ENCODE measurements around the gene CFHR1.
"Not testable (repeated sequence)": the region's sequence is repeated elsewhere in the genome, so short reads cannot be mapped to it uniquely, and the experiment has no call there.

Gene CFHR1

GRCh38 chr1:196819531-196819930 is at the start of gene CFHR1:
TSS of gene CFHR1 (plus strand) at chr1:196819731. CDS start at chr1:196819845, 114 bp downstream.
- H3K27ac Mint-ChIP-seq; H3K9me3 Mint-ChIP-seq; H3K4me1 Mint-ChIP-seq (ENCODE audit: low read depth); H3K4me3 Mint-ChIP-seq; H3K36me3 Mint-ChIP-seq (ENCODE audit: low read depth); H3K27me3 Mint-ChIP-seq (ENCODE audit: low read depth): not testable (repeated sequence)

- H3K27ac Mint-ChIP-seq; H3K4me3 Mint-ChIP-seq; H3K4me1 Mint-ChIP-seq (ENCODE audit: low read depth); H3K27me3 Mint-ChIP-seq (ENCODE audit: low read depth); H3K9me3 Mint-ChIP-seq; H3K36me3 Mint-ChIP-seq (ENCODE audit: low read depth): not testable (repeated sequence)
Measured at GRCh38 chr1:196769823-196770222, 49.7 kb upstream of the CFHR1 start.

GRCh38 chr1:196773713-196774112 is 45.8 kb upstream of the CFHR1 start:
- H3K4me3 Mint-ChIP-seq: no peak overlapping the region
- H3K36me3 Mint-ChIP-seq (ENCODE audit: low read depth): no peaks in the 10 kb centered on the region
- no peaks in the 10 kb centered on the region for H3K9me3 Mint-ChIP-seq
- H3K4me1 Mint-ChIP-seq (ENCODE audit: low read depth): no peaks in the 10 kb centered on the region
- no peaks in the 10 kb centered on the region for H3K27me3 Mint-ChIP-seq (ENCODE audit: low read depth)
- no peak overlapping the region for H3K27ac Mint-ChIP-seq

- Mint-ChIP-seq H3K9me3 (no peaks in the 10 kb centered on the region), H3K27me3 (ENCODE audit: low read depth) (no peaks in the 10 kb centered on the region), H3K4me3 (no peak overlapping the region), H3K4me1 (ENCODE audit: low read depth) (no peaks in the 10 kb centered on the region), H3K27ac (no peak overlapping the region), H3K36me3 (ENCODE audit: low read depth) (no peaks in the 10 kb centered on the region)
Measured at GRCh38 chr1:196774175-196774574, 45.4 kb upstream of the CFHR1 start.

- Mint-ChIP-seq H3K27ac (no peak within 1 kb of the TSS), H3K27me3 (ENCODE audit: low read depth) (no peaks in the 10 kb centered on the region), H3K9me3 (no peaks in the 10 kb centered on the region), H3K4me3 (no peak within 1 kb of the TSS), H3K36me3 (ENCODE audit: low read depth) (no peaks in the 10 kb centered on the region), H3K4me1 (ENCODE audit: low read depth) (no peaks in the 10 kb centered on the region)
Measured at GRCh38 chr1:196774603-196775002, 44.9 kb upstream of the CFHR1 start, which contains the start of gene CFHR3. TSS of gene CFHR3 (plus strand) at chr1:196774840. CDS start at chr1:196774887, 47 bp downstream.

- Mint-ChIP-seq H3K27ac (no peak overlapping the region), H3K4me3 (no peak overlapping the region), H3K4me1 (ENCODE audit: low read depth) (no peaks in the 10 kb centered on the region), H3K36me3 (ENCODE audit: low read depth) (no peaks in the 10 kb centered on the region), H3K27me3 (ENCODE audit: low read depth) (no peaks in the 10 kb centered on the region), H3K9me3 (no peaks in the 10 kb centered on the region)
Measured at GRCh38 chr1:196777603-196778002, 41.9 kb upstream of the CFHR1 start.

GRCh38 chr1:196779093-196779492 is 40.4 kb upstream of the CFHR1 start:
- H3K4me3 Mint-ChIP-seq: no peak overlapping the region
- H3K36me3 Mint-ChIP-seq (ENCODE audit: low read depth): no peaks in the 10 kb centered on the region
- no peaks in the 10 kb centered on the region for H3K4me1 Mint-ChIP-seq (ENCODE audit: low read depth)
- H3K27ac Mint-ChIP-seq: no peak overlapping the region
- H3K27me3 Mint-ChIP-seq (ENCODE audit: low read depth): no peaks in the 10 kb centered on the region
- no peaks in the 10 kb centered on the region for H3K9me3 Mint-ChIP-seq

GRCh38 chr1:196791252-196791651 is 28.3 kb upstream of the CFHR1 start:
- H3K4me1 Mint-ChIP-seq (ENCODE audit: low read depth); H3K9me3 Mint-ChIP-seq; H3K36me3 Mint-ChIP-seq (ENCODE audit: low read depth); H3K27me3 Mint-ChIP-seq (ENCODE audit: low read depth); H3K27ac Mint-ChIP-seq; H3K4me3 Mint-ChIP-seq: not testable (repeated sequence)

- H3K4me1 Mint-ChIP-seq (ENCODE audit: low read depth); H3K27ac Mint-ChIP-seq; H3K27me3 Mint-ChIP-seq (ENCODE audit: low read depth); H3K36me3 Mint-ChIP-seq (ENCODE audit: low read depth); H3K4me3 Mint-ChIP-seq; H3K9me3 Mint-ChIP-seq: not testable (repeated sequence)
Measured at GRCh38 chr1:196794103-196794502, 25.4 kb upstream of the CFHR1 start.

GRCh38 chr1:196797891-196798290 is 21.6 kb upstream of the CFHR1 start:
- no peak overlapping the region for H3K4me3 Mint-ChIP-seq
- H3K27me3 Mint-ChIP-seq (ENCODE audit: low read depth): no peaks in the 10 kb centered on the region
- no peak overlapping the region for H3K27ac Mint-ChIP-seq
- H3K9me3 Mint-ChIP-seq: no peaks in the 10 kb centered on the region
- no peaks in the 10 kb centered on the region for H3K36me3 Mint-ChIP-seq (ENCODE audit: low read depth)
- H3K4me1 Mint-ChIP-seq (ENCODE audit: low read depth): no peaks in the 10 kb centered on the region

GRCh38 chr1:196801920-196802319 is 17.6 kb upstream of the CFHR1 start:
- H3K27ac Mint-ChIP-seq; H3K4me1 Mint-ChIP-seq (ENCODE audit: low read depth); H3K27me3 Mint-ChIP-seq (ENCODE audit: low read depth); H3K4me3 Mint-ChIP-seq; H3K36me3 Mint-ChIP-seq (ENCODE audit: low read depth); H3K9me3 Mint-ChIP-seq: not testable (repeated sequence)

- Mint-ChIP-seq H3K9me3 (no peaks in the 10 kb centered on the region), H3K4me1 (ENCODE audit: low read depth) (no peaks in the 10 kb centered on the region), H3K27me3 (ENCODE audit: low read depth) (no peaks in the 10 kb centered on the region), H3K4me3 (no peak overlapping the region), H3K27ac (no peak overlapping the region), H3K36me3 (ENCODE audit: low read depth) (no peaks in the 10 kb centered on the region)
Measured at GRCh38 chr1:196808529-196809235, 10.8 kb upstream of the CFHR1 start.

GRCh38 chr1:196817442-196817841 is 2.1 kb upstream of the CFHR1 start:
- not testable (repeated sequence) for H3K9me3 Mint-ChIP-seq; H3K4me1 Mint-ChIP-seq (ENCODE audit: low read depth); H3K36me3 Mint-ChIP-seq (ENCODE audit: low read depth); H3K4me3 Mint-ChIP-seq; H3K27me3 Mint-ChIP-seq (ENCODE audit: low read depth); H3K27ac Mint-ChIP-seq

GRCh38 chr1:196827860-196828259 is 8.3 kb downstream of the CFHR1 start:
- H3K27me3 Mint-ChIP-seq (ENCODE audit: low read depth); H3K4me1 Mint-ChIP-seq (ENCODE audit: low read depth); H3K27ac Mint-ChIP-seq; H3K36me3 Mint-ChIP-seq (ENCODE audit: low read depth); H3K4me3 Mint-ChIP-seq; H3K9me3 Mint-ChIP-seq: not testable (repeated sequence)

GRCh38 chr1:196849613-196850492 is 30.3 kb downstream of the CFHR1 start:
- H3K4me1 Mint-ChIP-seq (ENCODE audit: low read depth); H3K27me3 Mint-ChIP-seq (ENCODE audit: low read depth); H3K4me3 Mint-ChIP-seq; H3K9me3 Mint-ChIP-seq; H3K36me3 Mint-ChIP-seq (ENCODE audit: low read depth); H3K27ac Mint-ChIP-seq: not testable (repeated sequence)

Measured in T-helper 1 cell treated with Interleukin-12 subunit alpha and Interleukin-12 subunit beta and Interleukin-4 antibody, amounts not matched to agents 30 μg/mL and 1 μg/mL, for 36 hours (primary cell).